A549 (cell line): Measurements from ENCODE around the gene NQO2. TPM values are rescaled to one million over a fixed set of nuclear protein-coding genes. Genes with fewer than 3 reads are reported as not detected.

ENCODE experiments used
- ATAC-seq, 2 experiments: fragments of 200-7000 bp in 1 of 2; fragments of >200 bp in 1 of 2; cut with Nextera tagmentation in 1 of 2; cut with Tn5 transposase in 1 of 2; 3 replicates each; pipeline versions ENCODE4 v1.8.0 to v1.9.1; 2018 to 2020; ENCODE audit warnings: mild to moderate bottlenecking in 1 of 2, moderate library complexity in 1 of 2
- CTCF ChIA-PET: fragments of 300-600 bp; sonication (Branson Sonifier 250); formaldehyde crosslinking; extraction: SDS; loops from one replicate; lab custom pipeline; 2021; ENCODE audit warnings: antibody characterized with exemption, inconsistent platforms; lab: Yijun Ruan, JAX
- POLR2A ChIA-PET: fragments of 350-600 bp; formaldehyde crosslinking; extraction: SDS; loops from one replicate; lab custom pipeline; 2021; ENCODE audit warnings: antibody characterized with exemption, inconsistent platforms; lab: Yijun Ruan, JAX
- DNase-seq, 2 experiments: peaks; one replicate each; pipeline versions ENCODE4 v3.0.0 to v3.0.0-alpha.2; 2011 to 2016; ENCODE audit warnings: low read depth in 1 of 2, low spot score in 1 of 2
- FAIRE-seq: peaks from 2 replicates; lab custom pipeline; 2011; peaks lifted over from hg19 to GRCh38; lab: Jason Lieb, UNC
- H3K27ac ChIP-seq, 2 experiments: fragments of >200 bp; sonication (Bioruptor Twin); formaldehyde crosslinking; 3 replicates each; pipeline ENCODE4 v1.5.1; 2016 to 2017
- H3K4me1 ChIP-seq: fragments of >200 bp; sonication (Bioruptor Twin); formaldehyde crosslinking; 3 replicates; pipeline ENCODE4 v1.6.1; 2016
- H3K4me2 ChIP-seq: fragments of >200 bp; sonication (Bioruptor Twin); formaldehyde crosslinking; 3 replicates; pipeline ENCODE4 v1.6.1; 2016
- H3K4me3 ChIP-seq: fragments of >200 bp; sonication (Bioruptor Twin); formaldehyde crosslinking; 3 replicates; pipeline ENCODE4 v1.5.1; 2016
- H3K9me3 ChIP-seq: fragments of >200 bp; sonication (Bioruptor Twin); formaldehyde crosslinking; 3 replicates; pipeline ENCODE4 v1.6.1; 2016
- ATOH8 ChIP-seq: fragments of 250-450 bp; sonication (Bioruptor Pico); IDR thresholded peaks from 2 replicates; pipeline ENCODE4 v1.5.0; 2020; ENCODE audit warnings: low read depth, mild to moderate bottlenecking, moderate library complexity
- CHD2 ChIP-seq: fragments of 150-350 bp; IDR thresholded peaks from 2 replicates; pipeline ENCODE4 v1.6.1; 2014; ENCODE audit warnings: low read length; ENCODE audit not compliant: partially characterized antibody
- CHD4 ChIP-seq: fragments of 200-600 bp; sonication (generic); IDR thresholded peaks from 2 replicates; pipeline ENCODE4 v1.6.1; 2016; ENCODE audit warnings: antibody characterized with exemption, mild to moderate bottlenecking, borderline replicate concordance
- ESRRA ChIP-seq: fragments of 150-350 bp; IDR thresholded peaks from 2 replicates; pipeline ENCODE4 v1.6.1; 2014; ENCODE audit warnings: mild to moderate bottlenecking, low read length, borderline replicate concordance
- HDAC2 ChIP-seq: fragments of 200-600 bp; sonication (generic); IDR thresholded peaks from 2 replicates; pipeline ENCODE4 v1.6.1; 2016
- HEYL ChIP-seq: fragments of 250-450 bp; sonication (Bioruptor Pico); IDR thresholded peaks from 2 replicates; pipeline ENCODE4 v1.8.0; 2021; ENCODE audit warnings: mild to moderate bottlenecking, moderate library complexity
- HMGXB4 ChIP-seq: fragments of 250-450 bp; sonication (Bioruptor Pico); IDR thresholded peaks from 2 replicates; pipeline ENCODE4 v1.5.0; 2021; ENCODE audit warnings: mild to moderate bottlenecking, moderate library complexity, borderline replicate concordance
- HOXA7 ChIP-seq: fragments of 250-450 bp; sonication (Bioruptor Pico); IDR thresholded peaks from 2 replicates; pipeline ENCODE4 v1.5.0; 2020; ENCODE audit warnings: mild to moderate bottlenecking, moderate library complexity
- HOXB13 ChIP-seq: fragments of 250-450 bp; sonication (Bioruptor Pico); IDR thresholded peaks from 2 replicates; pipeline ENCODE4 v1.5.0; 2020; ENCODE audit warnings: low read depth, mild to moderate bottlenecking, moderate library complexity
- HOXB5 ChIP-seq: fragments of 250-450 bp; sonication (Bioruptor Pico); IDR thresholded peaks from 2 replicates; pipeline ENCODE4 v1.5.0; 2020; ENCODE audit warnings: mild to moderate bottlenecking, moderate library complexity
- KDM1A ChIP-seq: fragments of 200-600 bp; sonication (generic); IDR thresholded peaks from 2 replicates; pipeline ENCODE4 v1.6.1; 2016; ENCODE audit warnings: low read depth, mild to moderate bottlenecking
- KDM5A ChIP-seq: fragments of 200-600 bp; sonication (generic); IDR thresholded peaks from 2 replicates; pipeline ENCODE4 v1.6.1; 2016; ENCODE audit warnings: antibody characterized with exemption, mild to moderate bottlenecking
- MAZ ChIP-seq: fragments of 150-350 bp; IDR thresholded peaks from 2 replicates; pipeline ENCODE4 v1.6.1; 2014; ENCODE audit warnings: antibody characterized with exemption, low read depth, low read length, borderline replicate concordance
- NFE2L2 ChIP-seq: fragments of 150-350 bp; conservative IDR thresholded peaks from 2 replicates; pipeline ENCODE4 v1.6.1; 2014; ENCODE audit warnings: low read length
- NPAS2 ChIP-seq: fragments of 250-450 bp; sonication (Bioruptor Pico); IDR thresholded peaks from 2 replicates; pipeline ENCODE4 v1.8.0; 2022; ENCODE audit warnings: mild to moderate bottlenecking, moderate library complexity, borderline replicate concordance
- NR3C1 ChIP-seq: fragments of >200 bp; sonication (Bioruptor Twin); formaldehyde crosslinking; IDR thresholded peaks from 3 replicates; pipeline ENCODE4 v1.6.1; 2017
- PBX3 ChIP-seq: IDR thresholded peaks from 2 replicates; pipeline ENCODE4 v1.6.1; 2012
- POLR2AphosphoS2 ChIP-seq: conservative IDR thresholded peaks from 2 replicates; pipeline ENCODE4 v1.6.1; 2012; ENCODE audit warnings: low read length, improper control_type of control experiment, inconsistent platforms
- RAD21 ChIP-seq, 2 experiments: fragments of >200 bp in 1 of 2; sonication (Bioruptor Twin) in 1 of 2; formaldehyde crosslinking in 1 of 2; IDR thresholded peaks in 1 of 2; conservative IDR thresholded peaks in 1 of 2; 2 replicates in 1 of 2; 3 replicates in 1 of 2; pipeline ENCODE4 v1.6.1; 2012 to 2018; ENCODE audit warnings: inconsistent platforms in 1 of 2
- ZFP36 ChIP-seq: fragments of 450-650 bp; IDR thresholded peaks from 2 replicates; pipeline ENCODE4 v1.6.1; 2014; ENCODE audit warnings: borderline replicate concordance; ENCODE audit not compliant: partially characterized antibody
- WGBS: methylation state at CpG from one replicate; pipeline ENCODE4 v1.1.6; 2017; ENCODE audit errors: missing lambda C conversion rate; 5-methylcytosine and 5-hydroxymethylcytosine counted together
- polyA plus RNA-seq, 4 experiments: library from polyadenylated mRNA; depleted of rRNA in 3 of 4; stranded (reverse); fragments of >200 nt; fragmentation: RNase III in 1 of 4; extraction: RNeasy Plus Mini Kit Qiagen cat#74134 plus additional on column Dnase treatment in 1 of 4; gene quantifications; 2 replicates in 3 of 4; 3 replicates in 1 of 4; pipeline ENCODE4 v1.2.3, GENCODE V29; 2011 to 2017

Gene NQO2
- polyA plus RNA-seq, 2 of the 4 experiments (the other 2 are of a cell fraction) = 67.2 to 86.5 TPM

GRCh38 chr6:3031857-3032640 lies 32.4 kb downstream of the NQO2 start:
- ChIA-PET POLR2A (no interaction called here), CTCF (no interaction called here)
- ATAC-seq (no peak), FAIRE-seq (no peak), DNase-seq (no peak)
- H3K9me3 ChIP-seq = no peaks in the 10 kb centered on the region; the same call in 2 of the 3 replicates
- WGBS = 75% methylated on average over 6 of the region's 15 CpGs
- no peaks in the 10 kb centered on the region for H3K4me1 ChIP-seq
- no peak overlapping the region for H3K4me2 ChIP-seq
- no peak overlapping the region for H3K4me3 ChIP-seq
- H3K27ac ChIP-seq = no peak overlapping the region
- TF ChIP-seq RAD21 (conservative IDR thresholded peaks at IDR 0.05 in 1 of 2, IDR thresholded peaks at IDR 0.05 in 1 of 2) (no peak), HMGXB4 (CRISPR knock-in tag) (no peak), NR3C1 (no peak), KDM1A (no peak), HEYL (no peak), CHD4 (no peak), CHD2 (no peak), HOXB13 (CRISPR knock-in tag) (no peak), HDAC2 (no peak), POLR2AphosphoS2 (no peak), ZFP36 (no peak)

GRCh38 chr6:3032986-3033385 lies 33.3 kb downstream of the NQO2 start:
- ATAC-seq = no peak

GRCh38 chr6:3033652-3034051 lies 34.0 kb downstream of the NQO2 start:
- ATAC-seq (no peak), DNase-seq (no peak), FAIRE-seq (no peak)
- Histone ChIP-seq H3K4me3 (no peak overlapping the region), H3K9me3 (no peaks in the 10 kb centered on the region; the same call in 2 of the 3 replicates), H3K4me2 (no peak overlapping the region), H3K4me1 (no peaks in the 10 kb centered on the region), H3K27ac (no peak overlapping the region)
- 85% methylated on average over 4 of the region's 5 CpGs for WGBS
- POLR2A ChIA-PET = no interaction called here
- CTCF ChIA-PET = no interaction called here
- TF ChIP-seq ESRRA (no peak), RAD21 (conservative IDR thresholded peaks at IDR 0.05 in 1 of 2, IDR thresholded peaks at IDR 0.05 in 1 of 2) (no peak), NFE2L2 (no peak), MAZ (no peak), PBX3 (no peak), NR3C1 (no peak), NPAS2 (CRISPR knock-in tag) (no peak), HOXB5 (CRISPR knock-in tag) (no peak)

More at GRCh38 chr6:3032986-3033385, 33.3 kb downstream of the NQO2 start:
- 59% methylated on average over 3 of the region's 3 CpGs for WGBS
- POLR2A ChIA-PET = no interaction called here
- DNase-seq = peak in 1 of 2 experiments; percentile 42
- H3K9me3 ChIP-seq = no peaks in the 10 kb centered on the region; the same call in 2 of the 3 replicates
- no peak overlapping the region for H3K4me3 ChIP-seq
- CTCF ChIA-PET = no interaction called here
- no peak for TF ChIP-seq HMGXB4 (CRISPR knock-in tag)
- no peak for TF ChIP-seq ATOH8 (CRISPR knock-in tag)
- TF ChIP-seq KDM5A = no peak
- no peak for TF ChIP-seq CHD2
- no peak for TF ChIP-seq HOXA7 (CRISPR knock-in tag)
- TF ChIP-seq, all 56 proteins: peak for 0
- FAIRE-seq = no peak
- Histone ChIP-seq H3K27ac (no peak overlapping the region), H3K4me1 (no peaks in the 10 kb centered on the region), H3K4me2 (no peak overlapping the region)
